Osteoblast (primary cell): ENCODE results near the gene PARD3B. TPM values are rescaled to one million over a fixed set of nuclear protein-coding genes. Genes with fewer than 3 reads are reported as not detected.

Source experiments
- DNase-seq: peaks from one replicate; pipeline ENCODE4 v3.0.0; 2011; ENCODE audit warnings: low spot score, mixed read lengths; ENCODE audit not compliant: insufficient read length; ENCODE audit errors: missing footprints
- H2AFZ ChIP-seq: 2 replicates; pipeline ENCODE4 v1.6.0; 2011; ENCODE audit warnings: mild to moderate bottlenecking, low read length
- H3K27ac ChIP-seq: 2 replicates; pipeline ENCODE4 v1.5.1; 2011; ENCODE audit warnings: mild to moderate bottlenecking, low read depth, low read length, moderate library complexity
- H3K27me3 ChIP-seq: 2 replicates; pipeline ENCODE4 v1.6.0; 2012; ENCODE audit warnings: mild to moderate bottlenecking, control low read depth, inconsistent platforms, low read length, moderate library complexity; ENCODE audit not compliant: insufficient read depth
- H3K36me3 ChIP-seq: 2 replicates; pipeline ENCODE4 v1.5.1; 2011; ENCODE audit warnings: mild to moderate bottlenecking, low read length, control low read depth, moderate library complexity; ENCODE audit not compliant: insufficient read depth
- H3K4me1 ChIP-seq: 2 replicates; pipeline ENCODE4 v1.5.1; 2011; ENCODE audit warnings: mild to moderate bottlenecking, low read length, control low read depth, moderate library complexity; ENCODE audit not compliant: insufficient read depth
- H3K4me2 ChIP-seq: 2 replicates; pipeline ENCODE4 v1.6.0; 2011; ENCODE audit warnings: mild to moderate bottlenecking, low read length; ENCODE audit not compliant: insufficient read depth
- H3K4me3 ChIP-seq: fragments of 200-600 bp; sonication (generic); 3 replicates; pipeline ENCODE4 v1.5.1; 2012; ENCODE audit warnings: mild to moderate bottlenecking, low read length, inconsistent platforms; ENCODE audit not compliant: insufficient read depth
- H3K79me2 ChIP-seq: 2 replicates; pipeline ENCODE4 v1.6.0; 2012; ENCODE audit warnings: mild to moderate bottlenecking, low read length, control low read depth, inconsistent platforms; ENCODE audit not compliant: insufficient read depth
- H3K9me3 ChIP-seq: 2 replicates; pipeline ENCODE4 v1.5.1; 2011; ENCODE audit warnings: low read depth, low read length, control low read depth
- H4K20me1 ChIP-seq: 2 replicates; pipeline ENCODE4 v1.6.0; 2012; ENCODE audit warnings: mild to moderate bottlenecking, low read length, control low read depth; ENCODE audit not compliant: insufficient read depth
- CTCF ChIP-seq: IDR thresholded peaks from 2 replicates; pipeline ENCODE4 v1.5.1; 2011; ENCODE audit warnings: mild to moderate bottlenecking, low read depth, low read length, moderate library complexity; ENCODE audit errors: extremely low read depth
- total RNA-seq: library from RNA; depleted of rRNA; stranded (reverse); fragments of >200 nt; gene quantifications from 2 replicates; pipeline ENCODE4 v1.2.3, GENCODE V29; 2012

The PARD3B gene
- total RNA-seq, 1 donor = 22.4 TPM

DNA sequence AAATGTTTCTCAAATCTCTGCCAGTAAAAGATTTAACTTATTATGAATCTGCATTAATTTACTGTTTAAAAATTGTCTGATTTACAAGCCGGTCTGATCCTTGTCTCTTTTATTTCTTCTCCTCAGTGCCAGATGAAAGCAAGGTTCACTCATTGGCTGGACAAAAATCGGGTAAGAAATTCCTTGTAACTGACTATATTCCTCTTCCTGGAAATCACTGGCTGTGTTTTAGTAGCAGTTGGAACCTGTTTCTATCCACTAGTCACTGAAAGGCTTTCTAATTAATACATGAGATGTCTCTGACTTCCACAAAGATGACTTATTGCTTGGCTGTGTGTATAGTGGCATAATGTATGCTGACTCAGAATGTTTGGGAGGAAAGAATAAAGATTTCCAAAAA is 700.4 kb downstream of the PARD3B start:
- peak overlapping the region; percentile 20 for H3K4me2 ChIP-seq
- H3K27me3 ChIP-seq = no peaks in the 10 kb centered on the region
- H3K27ac ChIP-seq = peak overlapping the region; percentile 49
- no peaks in the 10 kb centered on the region for H3K79me2 ChIP-seq
- no peaks in the 10 kb centered on the region for H3K9me3 ChIP-seq
- H2AFZ ChIP-seq = no peak overlapping the region
- H3K4me3 ChIP-seq = no peak overlapping the region
- H4K20me1 ChIP-seq = no peaks in the 10 kb centered on the region
- peaks cover 3% of the 10 kb centered on the region for H3K4me1 ChIP-seq
- no peaks in the 10 kb centered on the region for H3K36me3 ChIP-seq
- no peak for TF ChIP-seq CTCF
- DNase-seq = peak; percentile 88

DNA sequence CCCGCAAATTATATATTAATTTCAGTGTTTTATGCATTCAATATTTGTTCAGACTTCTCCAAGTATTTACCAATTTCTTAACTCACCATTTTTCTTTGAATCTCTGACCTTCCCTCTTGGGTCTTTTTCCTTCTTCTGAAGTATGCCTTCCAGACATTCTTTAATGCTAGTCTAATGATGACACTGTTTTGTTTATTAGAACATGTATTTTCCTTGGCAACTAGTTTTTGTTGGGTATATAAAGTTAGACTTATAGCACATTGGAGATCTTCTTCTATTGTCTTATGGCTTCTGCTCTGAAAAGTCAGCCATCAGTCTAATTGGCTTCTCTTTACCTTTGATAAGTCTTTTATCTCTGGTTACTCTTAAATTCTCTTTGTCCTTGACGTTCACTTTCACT is 713.8 kb downstream of the PARD3B start:
- H3K27ac ChIP-seq = peak overlapping the region; percentile 37
- H3K4me3 ChIP-seq = no peak overlapping the region
- peaks cover 9% of the 10 kb centered on the region for H3K4me1 ChIP-seq
- H3K79me2 ChIP-seq = no peaks in the 10 kb centered on the region
- no peaks in the 10 kb centered on the region for H3K27me3 ChIP-seq
- H4K20me1 ChIP-seq = no peaks in the 10 kb centered on the region
- no peak overlapping the region for H2AFZ ChIP-seq
- peak; percentile 58 for DNase-seq
- no peaks in the 10 kb centered on the region for H3K9me3 ChIP-seq
- no peak for TF ChIP-seq CTCF
- no peak overlapping the region for H3K4me2 ChIP-seq
- no peaks in the 10 kb centered on the region for H3K36me3 ChIP-seq

DNA sequence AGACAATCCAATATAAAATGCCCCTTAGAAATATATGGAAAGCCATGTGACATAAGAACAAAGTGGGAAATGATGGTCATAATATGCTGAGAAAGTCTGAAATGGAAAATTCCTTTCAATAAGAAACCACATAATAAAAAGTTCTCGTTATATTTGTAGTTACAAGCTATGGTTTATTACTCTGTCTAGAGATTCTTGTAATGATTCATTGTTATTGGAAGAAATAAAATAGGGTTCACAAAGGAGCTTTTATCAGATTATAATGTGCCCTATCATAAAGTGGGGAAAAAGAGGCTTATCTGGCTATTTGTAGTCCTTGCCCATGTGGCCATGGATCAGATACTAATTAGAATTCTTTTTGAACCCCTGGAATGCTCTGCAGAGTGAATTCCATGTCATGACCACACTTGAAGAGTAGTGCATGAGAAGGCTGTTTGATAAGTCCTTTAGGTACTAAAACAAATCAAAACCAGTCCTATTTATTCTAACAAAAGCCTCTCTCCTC is 716.3 kb downstream of the PARD3B start:
- peak; percentile 4 for DNase-seq
- Histone ChIP-seq H3K4me3 (no peak overlapping the region), H3K27ac (peak overlapping the region; percentile 13), H3K79me2 (no peaks in the 10 kb centered on the region), H3K27me3 (no peaks in the 10 kb centered on the region), H3K4me1 (peaks cover 9% of the 10 kb centered on the region), H4K20me1 (no peaks in the 10 kb centered on the region), H3K9me3 (no peaks in the 10 kb centered on the region), H2AFZ (no peak overlapping the region), H3K4me2 (no peak overlapping the region), H3K36me3 (no peaks in the 10 kb centered on the region)
- no peak for TF ChIP-seq CTCF

- no peak for DNase-seq
- Histone ChIP-seq H3K27ac (no peak overlapping the region), H3K4me3 (no peak overlapping the region), H3K79me2 (no peaks in the 10 kb centered on the region), H3K4me2 (no peak overlapping the region), H4K20me1 (no peaks in the 10 kb centered on the region), H3K9me3 (no peaks in the 10 kb centered on the region), H3K4me1 (no peaks in the 10 kb centered on the region), H3K36me3 (no peaks in the 10 kb centered on the region), H2AFZ (no peak overlapping the region), H3K27me3 (no peaks in the 10 kb centered on the region)
- no peak for TF ChIP-seq CTCF
Observed at GRCh38 chr2:205267323-205267722, 722.0 kb downstream of the PARD3B start.
